ENCODE measurements around the gene KLF11. TPM values are rescaled to one million over a fixed set of nuclear protein-coding genes. Genes with fewer than 3 reads are reported as not detected.

Gene KLF11
- total RNA-seq, 1 donor from 2014 or later: 4.4 TPM

- no peak for DNase-seq (ENCODE audit: low read depth in 2 of 2)
Measured at GRCh38 chr2:10063566-10063965, 20.2 kb downstream of the KLF11 start.

- no peak for DNase-seq (ENCODE audit: low read depth in 2 of 2)
Measured at GRCh38 chr2:10064932-10065772, 21.8 kb downstream of the KLF11 start.

- no peak for DNase-seq (ENCODE audit: low read depth in 2 of 2)
Measured at GRCh38 chr2:10065773-10066055, 22.4 kb downstream of the KLF11 start.

- no peak for DNase-seq (ENCODE audit: low read depth in 2 of 2)
Measured at GRCh38 chr2:10067330-10067729, 24.0 kb downstream of the KLF11 start.

- DNase-seq (ENCODE audit: low read depth in 2 of 2): no peak
Measured at GRCh38 chr2:10067881-10068280, 24.5 kb downstream of the KLF11 start.

- no peak for DNase-seq (ENCODE audit: low read depth in 2 of 2)
Measured at GRCh38 chr2:10071176-10071575, 27.8 kb downstream of the KLF11 start.

DNA sequence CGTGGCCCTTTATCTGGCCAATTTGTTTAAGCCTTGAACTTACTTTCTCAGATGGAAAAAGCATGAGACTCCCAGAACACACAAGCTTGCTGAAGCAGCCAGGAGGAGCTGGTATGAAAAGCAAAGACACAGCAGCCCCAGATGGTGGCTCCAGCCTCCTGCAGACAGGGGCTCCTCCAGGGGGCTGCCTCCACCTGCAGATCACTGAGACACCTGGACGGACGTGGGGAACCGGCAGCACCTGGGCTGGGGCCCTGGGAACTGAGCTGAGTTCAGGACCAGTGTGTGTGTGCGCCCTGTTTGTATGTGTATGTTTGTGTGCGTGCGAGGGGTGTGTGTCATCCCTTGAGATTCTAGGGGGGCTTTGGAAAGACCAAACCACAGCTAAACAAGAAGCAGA, 28.2 kb downstream of the KLF11 start:
- DNase-seq (ENCODE audit: low read depth in 2 of 2): no peak

- peak; percentile 73 to 83 for DNase-seq (ENCODE audit: low read depth in 2 of 2)
Measured at GRCh38 chr2:10072656-10073480, 29.5 kb downstream of the KLF11 start.

- no peak for DNase-seq (ENCODE audit: low read depth in 2 of 2)
Measured at GRCh38 chr2:10073706-10074105, 30.4 kb downstream of the KLF11 start.

DNA sequence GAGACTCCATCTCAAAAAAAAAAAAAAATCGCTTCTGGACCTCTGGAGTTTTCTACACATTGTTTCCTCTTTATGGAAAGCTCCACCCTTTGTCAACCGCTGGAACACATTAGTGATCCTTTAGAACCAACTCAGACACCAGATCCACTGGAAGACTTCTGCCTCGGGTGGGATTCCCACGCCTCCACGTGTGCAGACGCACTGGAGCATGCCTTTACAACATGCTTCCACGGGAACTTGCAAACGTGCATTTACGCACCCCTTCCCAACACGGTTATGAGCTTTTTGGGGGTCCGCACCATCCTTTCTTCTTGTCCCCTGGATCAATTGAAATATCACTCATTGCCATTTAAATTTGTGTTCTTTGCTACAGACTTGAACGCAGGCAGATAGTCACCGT, 31.8 kb downstream of the KLF11 start:
- no peak for DNase-seq (ENCODE audit: low read depth in 2 of 2)

GRCh38 chr2:10075571-10076209, 32.3 kb downstream of the KLF11 start:
- no peak for DNase-seq (ENCODE audit: low read depth in 2 of 2)

- no peak for DNase-seq (ENCODE audit: low read depth in 2 of 2)
Measured at GRCh38 chr2:10076511-10076910, 33.2 kb downstream of the KLF11 start.

DNA sequence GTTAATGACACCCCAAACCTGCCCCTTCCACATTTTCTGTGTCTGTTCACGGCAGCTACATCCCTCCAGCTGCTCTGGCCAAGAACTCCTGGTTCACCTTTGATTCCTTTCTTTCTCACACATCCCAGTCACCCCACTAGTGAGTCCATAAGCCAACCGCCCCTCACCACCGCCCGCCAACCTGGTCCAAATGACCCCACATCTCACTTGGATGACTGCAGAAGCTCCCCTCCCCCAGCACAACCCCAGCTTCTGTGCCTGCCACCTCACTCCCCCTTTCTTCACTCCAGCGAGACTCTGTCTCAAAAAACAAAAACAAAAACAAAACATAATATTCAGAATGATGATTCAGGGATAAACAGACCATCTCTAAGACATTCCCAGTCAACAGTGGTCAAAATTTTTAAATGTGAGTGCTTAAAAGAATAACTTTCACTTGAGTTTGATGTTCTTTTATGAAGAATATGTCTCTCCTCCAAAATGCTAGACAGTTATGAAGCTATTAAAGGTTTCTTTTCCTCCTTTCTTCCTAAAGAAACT, 33.7 kb downstream of the KLF11 start:
- DNase-seq (ENCODE audit: low read depth in 2 of 2): no peak

GRCh38 chr2:10078001-10078400, 34.7 kb downstream of the KLF11 start:
- no peak for DNase-seq (ENCODE audit: low read depth in 2 of 2)

- DNase-seq (ENCODE audit: low read depth in 2 of 2): no peak
Measured at GRCh38 chr2:10078704-10079265, 35.4 kb downstream of the KLF11 start.

DNA sequence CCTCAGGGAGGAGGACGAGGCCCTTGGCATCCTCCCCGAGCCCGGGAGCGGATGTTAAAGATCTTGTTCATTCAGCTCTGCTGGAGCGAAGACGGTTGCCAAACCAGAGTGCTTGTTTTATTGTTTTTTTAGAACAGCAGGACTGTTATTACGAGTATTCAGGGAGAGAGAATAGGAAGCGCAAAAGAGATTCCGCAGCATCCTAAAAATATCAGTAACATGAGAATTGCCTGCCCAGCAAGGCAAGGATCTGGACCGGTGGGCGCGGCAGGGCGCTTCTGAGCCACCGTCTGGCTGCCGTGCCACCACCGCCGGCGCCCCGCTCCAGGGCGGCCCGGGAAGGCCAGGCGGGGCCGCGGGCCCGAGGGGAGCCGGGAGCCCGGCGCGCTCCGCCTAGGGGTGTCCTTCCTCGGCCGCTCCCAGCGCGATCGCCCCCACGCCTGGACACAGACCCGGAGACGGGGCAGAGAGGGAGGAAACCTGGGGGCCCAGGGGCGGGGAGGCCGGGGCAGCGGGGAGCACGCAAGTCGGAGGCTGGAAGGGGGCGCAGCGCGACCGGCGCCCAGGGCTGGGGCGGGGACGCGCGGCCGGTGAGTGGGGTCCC, 36.0 kb downstream of the KLF11 start:
- DNase-seq (ENCODE audit: low read depth in 2 of 2): no peak

- no peak for DNase-seq (ENCODE audit: low read depth in 2 of 2)
Measured at GRCh38 chr2:10079870-10080535, 36.7 kb downstream of the KLF11 start, which contains the start of gene CYS1. CYS1 (minus strand) TSS chr2:10080411; CDS start chr2:10080223, 188 bp downstream.

DNA sequence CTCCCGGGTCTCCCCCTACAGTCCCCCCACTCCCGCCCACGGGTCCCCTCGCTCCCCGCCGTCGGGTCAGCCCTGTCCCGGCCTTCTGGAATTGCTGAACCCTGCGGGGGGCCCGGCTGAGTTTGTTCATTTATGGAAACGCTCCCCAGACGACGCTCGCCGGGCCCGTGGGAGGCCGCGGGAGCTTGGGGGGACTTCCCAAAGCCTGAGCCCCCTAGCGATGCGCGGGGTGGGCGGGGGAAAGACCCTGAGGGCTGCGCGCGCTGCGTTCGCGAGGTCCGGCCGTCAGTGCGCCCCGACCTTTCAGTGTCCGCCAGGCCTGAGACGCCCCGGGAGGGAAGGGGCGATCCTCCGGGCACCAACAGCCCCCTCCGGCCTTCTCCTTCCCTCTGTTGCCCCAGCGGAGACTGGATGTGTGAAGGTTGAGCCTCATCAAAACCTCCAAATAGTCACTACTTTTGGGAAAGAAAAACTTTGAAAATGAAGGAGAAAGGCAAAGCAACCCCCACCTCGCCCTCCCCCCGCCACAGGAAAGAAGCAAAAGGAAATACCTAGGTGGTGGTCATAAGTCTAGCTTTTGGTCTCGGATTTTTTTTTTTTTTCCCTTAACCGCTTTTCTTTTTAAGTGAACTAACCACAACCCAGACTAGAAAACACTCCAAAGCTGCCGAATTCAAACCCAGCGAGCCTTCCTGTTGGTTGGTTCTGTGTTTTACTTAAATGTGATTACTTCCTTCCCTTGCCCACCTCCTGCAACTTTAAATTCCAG, 37.4 kb downstream of the KLF11 start:
- DNase-seq (ENCODE audit: low read depth in 2 of 2): no peak

GRCh38 chr2:10083046-10083445, 39.7 kb downstream of the KLF11 start:
- DNase-seq (ENCODE audit: low read depth in 2 of 2): no peak

GRCh38 chr2:10083692-10084211, 40.4 kb downstream of the KLF11 start:
- no peak for DNase-seq (ENCODE audit: low read depth in 2 of 2)

All from dermis microvascular lymphatic vessel endothelial cell (primary cell).